K562 (cell line): ENCODE data around the gene TMEM273. TPM values are rescaled to one million over a fixed set of nuclear protein-coding genes. Genes with fewer than 3 reads are reported as not detected.

Source experiments
- ATAC-seq: fragments of 200-7000 bp; cut with Tn5 transposase; 3 replicates; pipeline ENCODE4 v1.9.1; 2020; ENCODE audit warnings: moderate library complexity
- BruUV-seq: library from RNA; stranded (reverse); fragments of 400-500 nt; replicated peaks from 2 replicates; lab custom pipeline; 2021; lab: Mats Ljungman, UMichigan
- CTCF ChIA-PET: fragments of 300-600 bp; formaldehyde crosslinking; extraction: SDS; loops from one replicate; lab custom pipeline; 2021; ENCODE audit warnings: low intra/inter-chr PET ratio; lab: Yijun Ruan, JAX
- POLR2A ChIA-PET: fragments of 300-600, 350-650 bp; sonication (Branson Sonifier 250); formaldehyde crosslinking; extraction: SDS; loops from one replicate; lab custom pipeline; 2021; ENCODE audit warnings: antibody characterized with exemption, inconsistent platforms; lab: Yijun Ruan, JAX
- DNase-seq, 4 experiments: peaks; one replicate each; pipeline versions ENCODE4 v3.0.0 to v3.0.0-alpha.2; 2011 to 2018; ENCODE audit warnings: low spot score in 3 of 4, mixed read lengths in 3 of 4; ENCODE audit errors: extremely low read depth in 1 of 4
- FAIRE-seq: peaks from 2 replicates; lab custom pipeline; 2011; peaks lifted over from hg19 to GRCh38; lab: Jason Lieb, UNC
- H2AFZ ChIP-seq: 2 replicates; pipeline ENCODE4 v1.6.0; 2011; ENCODE audit warnings: low read depth, low read length, control low read depth, inconsistent platforms
- H3K27ac ChIP-seq: fragments of 200-600 bp; 3 replicates; pipeline ENCODE4 v1.8.0; 2011; ENCODE audit warnings: low read depth, mild to moderate bottlenecking, control low read depth, inconsistent platforms, low read length, moderate library complexity, mixed read lengths; ENCODE audit errors: extremely low read depth
- H3K27me3 ChIP-seq, 2 experiments: fragments of 300-600 bp in 1 of 2; 2 replicates in 1 of 2; 3 replicates in 1 of 2; pipeline versions ENCODE4 v1.6.0 to v1.8.0; 2011; ENCODE audit warnings: inconsistent platforms in 2 of 2, low read length in 2 of 2, mild to moderate bottlenecking in 1 of 2, mixed read lengths in 1 of 2, moderate library complexity in 1 of 2; ENCODE audit not compliant: control insufficient read depth in 2 of 2, insufficient read depth in 2 of 2
- H3K36me3 ChIP-seq: fragments of 300-600 bp; 3 replicates; pipeline ENCODE4 v1.8.0; 2011; ENCODE audit warnings: mild to moderate bottlenecking, low read length, inconsistent platforms; ENCODE audit not compliant: control insufficient read depth, insufficient read depth
- H3K4me1 ChIP-seq, 2 experiments: fragments of 200-600 bp in 1 of 2; replicated peaks in 1 of 2; 2 replicates in 1 of 2; 3 replicates in 1 of 2; pipeline versions ENCODE4 v1.5.1 to v1.8.0; 2011; ENCODE audit warnings: inconsistent platforms in 2 of 2, low read length in 2 of 2, mild to moderate bottlenecking in 1 of 2, mixed read lengths in 1 of 2, moderate library complexity in 1 of 2; ENCODE audit not compliant: control insufficient read depth in 2 of 2, insufficient read depth in 2 of 2
- H3K4me2 ChIP-seq: 2 replicates; pipeline ENCODE4 v1.6.1; 2011; ENCODE audit warnings: low read length, control low read depth, inconsistent platforms, mixed read lengths; ENCODE audit not compliant: insufficient read depth
- H3K4me3 ChIP-seq: fragments of 200-600 bp; sonication (generic), shearing (Covaris generic); 2 replicates; pipeline ENCODE4 v1.5.1; 2016; ENCODE audit warnings: control low read depth, inconsistent platforms
- H3K79me2 ChIP-seq: fragments of 200-600 bp; 3 replicates; pipeline ENCODE4 v1.8.0; 2011; ENCODE audit warnings: low read length, inconsistent platforms; ENCODE audit not compliant: control insufficient read depth, insufficient read depth
- H3K9ac ChIP-seq, 2 experiments: 2 replicates each; pipeline versions ENCODE4 v1.6.0 to v1.6.1; 2011; ENCODE audit warnings: low read depth in 2 of 2, low read length in 2 of 2, control low read depth in 1 of 2, inconsistent platforms in 1 of 2, mild to moderate bottlenecking in 1 of 2, mixed read lengths in 1 of 2; ENCODE audit not compliant: insufficient read depth in 1 of 2
- H3K9me1 ChIP-seq: one replicate; pipeline ENCODE4 v1.6.0; 2011; ENCODE audit warnings: inconsistent platforms, mild to moderate bottlenecking, low read length, moderate library complexity; ENCODE audit not compliant: control insufficient read depth, insufficient read depth
- H3K9me3 ChIP-seq: replicated peaks from 2 replicates; pipeline ENCODE4 v1.5.1; 2011; ENCODE audit warnings: low read depth, low read length, inconsistent platforms; ENCODE audit not compliant: control insufficient read depth, insufficient read depth
- H4K20me1 ChIP-seq: replicated peaks from 2 replicates; pipeline ENCODE4 v1.6.1; 2011; ENCODE audit warnings: low read length, inconsistent platforms, mixed read lengths; ENCODE audit not compliant: control insufficient read depth, insufficient read depth
- AFF1 ChIP-seq, 2 experiments: fragments of 450-650 bp; IDR thresholded peaks; 2 replicates each; pipeline ENCODE4 v1.6.1; 2018; ENCODE audit warnings: mild to moderate bottlenecking in 2 of 2, low read depth in 1 of 2; ENCODE audit not compliant: partially characterized antibody in 2 of 2
- FOXP4 ChIP-seq: sonication (generic); formaldehyde crosslinking; IDR thresholded peaks from 2 replicates; pipeline ENCODE4 v1.8.0; 2022; ENCODE audit warnings: mild to moderate bottlenecking, missing genetic modification reagents, borderline replicate concordance
- RBM34 ChIP-seq: fragments of 200-400 bp; formaldehyde crosslinking; IDR thresholded peaks from 2 replicates; pipeline ENCODE4 v1.6.1; 2018; ENCODE audit warnings: low read length, borderline replicate concordance; ENCODE audit not compliant: insufficient read depth
- TRIM28 ChIP-seq: fragments of 450-650 bp; IDR thresholded peaks from 2 replicates; pipeline ENCODE4 v1.6.1; 2017
- WGBS: fragments of 100-300 bp; shearing (Covaris generic); methylation state at CpG from one replicate; pipeline ENCODE4 v1.1.6; 2016; ENCODE audit warnings: low coverage, mixed read lengths; ENCODE audit not compliant: insufficient coverage; ENCODE audit errors: missing lambda C conversion rate; 5-methylcytosine and 5-hydroxymethylcytosine counted together
- in situ Hi-C: fragments of 300-500 bp; cut with MboI; formaldehyde crosslinking; loops from 4 replicates; pipeline ENCODE4 v1.15.0; 2018; ENCODE audit warnings: inconsistent platforms, mixed read lengths
- intact Hi-C: fragments of 100-400 bp; cut with micrococcal nuclease; formaldehyde crosslinking; loops from 2 replicates; pipeline ENCODE4 v1.14.2; 2022
- polyA plus RNA-seq, 8 experiments: library from polyadenylated mRNA; depleted of rRNA in 4 of 8; stranded (reverse) in 5 of 8; unstranded in 3 of 8; fragments of >200 nt; fragmentation: Nextera tagmentation in 2 of 8; fragmentation: Illumina TruSeq in 1 of 8; extraction: Ambion mirVana in 2 of 8; extraction: Trizol in 1 of 8; gene quantifications; 2 replicates each; pipeline versions ENCODE4 v1.2.1 to v1.2.3, GENCODE V29; 2011 to 2014; ENCODE audit warnings: inconsistent platforms in 1 of 8, missing spikeins in 1 of 8
- total RNA-seq, 7 experiments: library from RNA; depleted of rRNA in 6 of 7; stranded (reverse); fragments of >200 nt in 6 of 7; fragmentation: Illumina TruSeq in 2 of 7; extraction: Trizol in 2 of 7; gene quantifications; 2 replicates each; pipeline versions ENCODE4 v1.2.1 to v1.2.3, GENCODE V29; 2011 to 2021; ENCODE audit warnings: low replicate concordance in 1 of 7

The TMEM273 gene
- total and polyA plus RNA-seq, 9 of the 15 experiments (the other 6 are each of a cell fraction or from before 2014, with no cell fraction given), result 39.2 to 131 (median 95.6) TPM

GRCh38 chr10:49204119-49204518, 15.9 kb upstream of the TMEM273 start:
- Histone ChIP-seq H3K79me2 (no peaks in the 10 kb centered on the region), H3K27ac (no peak overlapping the region), H3K27me3 (no peaks in the 10 kb centered on the region), H3K9ac (no peak overlapping the region), H3K9me3 (no peaks in the 10 kb centered on the region; the same call in 1 of the 2 replicates), H4K20me1 (no peaks in the 10 kb centered on the region), H3K9me1 (no peaks in the 10 kb centered on the region), H3K4me2 (no peak overlapping the region), H2AFZ (0 out of 2 replicates have a peak overlapping the region, but pooled peaks have one; percentile 23), H3K4me3 (no peak overlapping the region), H3K36me3 (no peaks in the 10 kb centered on the region), H3K4me1 (no peaks in the 10 kb centered on the region; a peak in 1 of 5 replicates)
- WGBS, result 10% methylated on average over 1 of the region's 1 CpG
- ChIA-PET POLR2A (interaction anchor here (1.4 kb wide), 1 partner anchor 13 kb away, joined by 4 read pairs; no protein-coding TSS in a partner anchor), CTCF (no interaction called here)
- DNase-seq (no peak), FAIRE-seq (no peak), ATAC-seq (no peak)
- peak in 1 of 2 experiments; percentile 76 for TF ChIP-seq AFF1 (IDR thresholded peaks at IDR 0.05; ENCODE audit: low read depth in 1 of 2, partially characterized antibody in 2 of 2)
- TF ChIP-seq RBM34, result no peak
- peak; percentile 58; the same call in 1 of the 2 replicates for TF ChIP-seq TRIM28
- TF ChIP-seq FOXP4, result no peak
- BruUV-seq, result no TSS peak
- in situ Hi-C loops, result no loop called here
- intact Hi-C loops, result no loop called here
